GM18867 (cell line): ENCODE measurements around the gene CROCC.
"Not testable (repeated sequence)": the region's sequence is repeated elsewhere in the genome, so short reads cannot be mapped to it uniquely, and the experiment has no call there.

Experiments
- ATAC-seq: cut with Tn5 transposase; IDR thresholded peaks from one replicate; pipeline ENCODE4 v1.9.1; 2021; ENCODE audit warnings: mild to moderate bottlenecking, moderate library complexity; ENCODE audit not compliant: unreplicated experiment

The CROCC gene

GRCh38 chr1:16921391-16922185 is at the start of gene CROCC:
Gene CROCC (plus strand): TSS chr1:16921931. CDS start chr1:16922019, 88 bp downstream.
- no peak for ATAC-seq

GRCh38 chr1:16872152-16873075 is 49.3 kb upstream of the CROCC start:
- not testable (repeated sequence) for ATAC-seq

DNA sequence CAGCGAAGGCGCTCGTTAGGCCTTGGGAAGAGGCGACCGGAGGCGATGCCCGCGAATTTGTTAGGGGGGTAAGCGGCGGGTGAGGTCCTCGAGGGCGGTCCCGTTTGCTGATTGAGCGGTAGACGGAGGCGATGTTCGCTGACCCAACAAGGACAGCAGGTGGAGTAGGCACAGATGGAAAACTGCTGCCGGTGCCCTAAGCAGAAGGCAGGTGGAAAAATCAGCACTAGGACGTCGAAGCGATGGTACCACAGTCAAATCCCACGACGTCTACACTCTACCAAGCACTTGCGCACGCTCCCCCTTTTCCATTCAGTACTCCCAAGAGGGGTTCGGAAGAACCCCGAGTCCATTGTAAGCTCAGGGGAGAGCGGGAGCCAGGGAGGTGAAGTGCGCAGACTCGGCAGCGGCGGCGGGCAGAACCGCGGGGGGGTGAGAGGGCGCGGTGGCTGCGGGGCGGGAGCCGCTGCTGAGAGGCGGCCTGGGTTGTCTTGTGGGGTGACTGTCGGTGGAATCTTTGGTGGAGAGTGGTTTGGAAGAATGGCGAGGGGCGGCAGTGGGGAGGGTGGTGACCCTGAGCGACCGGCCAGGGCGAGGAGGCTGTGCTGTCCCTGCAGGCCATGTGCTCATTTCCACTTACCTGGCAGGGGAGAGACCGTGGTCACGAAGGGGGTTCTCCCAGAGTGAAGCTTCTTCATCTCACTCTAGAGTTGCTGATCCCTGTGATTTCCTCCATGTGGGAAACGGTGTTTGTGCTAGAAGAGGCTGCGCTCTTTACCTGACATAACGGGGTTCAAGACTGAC is 48.5 kb upstream of the CROCC start:
- ATAC-seq = not testable (repeated sequence)

DNA sequence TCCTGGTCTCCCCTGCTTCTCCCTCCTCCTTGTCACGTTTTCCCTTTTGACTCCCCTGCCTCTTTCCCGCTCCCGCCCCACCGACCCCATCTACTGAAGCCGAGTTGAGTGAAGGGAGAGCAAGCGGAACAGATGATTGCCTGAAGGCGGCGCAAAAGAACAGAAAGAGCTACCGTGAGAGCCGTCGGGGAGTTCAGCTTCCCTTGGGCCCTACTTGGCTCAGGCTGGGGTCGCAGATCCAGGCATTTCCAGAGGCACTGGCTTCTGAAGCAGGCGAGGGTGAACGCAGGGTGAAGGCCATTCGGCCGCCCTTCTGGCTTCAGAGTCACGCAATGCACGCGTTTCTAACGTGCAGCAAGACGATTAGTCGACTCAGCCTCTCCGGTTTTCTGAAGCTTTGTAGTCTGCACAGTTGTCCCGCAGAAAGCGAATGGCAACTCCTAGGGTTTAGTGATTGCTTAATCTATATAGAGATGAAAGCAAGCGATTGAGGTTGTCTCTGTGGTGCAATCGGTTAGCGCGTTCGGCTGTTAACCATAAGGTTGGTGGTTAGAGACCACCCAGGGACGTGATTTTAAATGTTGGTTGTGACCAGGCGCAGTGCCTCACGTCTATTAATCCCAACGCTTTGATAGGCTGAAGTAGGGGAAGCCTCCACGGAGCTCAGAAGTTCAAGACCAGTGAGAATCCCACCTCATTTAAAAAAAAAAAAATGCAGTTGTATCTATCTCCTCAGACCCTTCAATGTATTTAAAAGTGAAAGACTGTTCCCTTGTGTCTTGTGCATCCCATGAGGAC is 46.6 kb upstream of the CROCC start:
- ATAC-seq = not testable (repeated sequence)

- not testable (repeated sequence) for ATAC-seq
Observed at GRCh38 chr1:16881742-16882141, 40.0 kb upstream of the CROCC start.

DNA sequence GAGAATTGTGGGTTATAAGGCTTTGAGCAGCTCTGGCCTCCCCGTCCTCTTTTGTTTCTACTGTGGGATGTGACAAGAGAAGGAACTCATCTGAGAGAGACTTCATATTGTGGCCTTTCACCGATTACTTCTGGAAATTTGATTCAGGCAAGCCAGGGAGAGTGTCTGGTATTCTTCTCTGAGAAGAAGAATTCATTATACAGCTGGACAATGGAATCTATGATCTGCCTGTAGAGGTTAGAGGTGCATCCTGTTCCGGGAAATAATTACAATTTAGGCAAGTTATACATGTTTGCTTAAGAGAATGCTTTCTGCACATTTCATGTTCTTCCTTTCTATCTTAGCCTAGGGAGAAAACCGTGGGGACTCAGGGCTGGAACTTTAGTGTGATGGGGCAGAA is 38.7 kb upstream of the CROCC start:
- ATAC-seq = no peak

DNA sequence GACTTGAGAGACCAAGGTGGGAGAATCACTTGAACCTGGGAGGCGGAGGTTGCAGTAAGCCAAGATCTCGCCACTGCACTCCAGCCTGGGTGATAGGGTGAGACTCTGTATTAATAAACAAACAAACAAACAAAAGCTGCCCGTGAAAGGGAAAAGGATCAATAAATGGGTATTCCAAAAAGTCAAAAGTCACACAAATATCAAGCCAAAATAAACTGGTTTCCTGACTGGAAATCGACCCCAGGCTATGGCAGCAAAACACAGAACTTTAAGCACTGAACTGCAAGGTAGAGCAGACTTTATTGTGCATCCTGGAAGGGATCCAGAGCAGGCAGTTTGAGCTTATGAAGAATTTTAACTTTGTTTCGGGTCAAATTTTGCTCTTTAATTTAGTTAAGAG is 37.2 kb upstream of the CROCC start:
- ATAC-seq = not testable (repeated sequence)

- ATAC-seq = no peak
Observed at GRCh38 chr1:16886860-16887605, 34.7 kb upstream of the CROCC start.

DNA sequence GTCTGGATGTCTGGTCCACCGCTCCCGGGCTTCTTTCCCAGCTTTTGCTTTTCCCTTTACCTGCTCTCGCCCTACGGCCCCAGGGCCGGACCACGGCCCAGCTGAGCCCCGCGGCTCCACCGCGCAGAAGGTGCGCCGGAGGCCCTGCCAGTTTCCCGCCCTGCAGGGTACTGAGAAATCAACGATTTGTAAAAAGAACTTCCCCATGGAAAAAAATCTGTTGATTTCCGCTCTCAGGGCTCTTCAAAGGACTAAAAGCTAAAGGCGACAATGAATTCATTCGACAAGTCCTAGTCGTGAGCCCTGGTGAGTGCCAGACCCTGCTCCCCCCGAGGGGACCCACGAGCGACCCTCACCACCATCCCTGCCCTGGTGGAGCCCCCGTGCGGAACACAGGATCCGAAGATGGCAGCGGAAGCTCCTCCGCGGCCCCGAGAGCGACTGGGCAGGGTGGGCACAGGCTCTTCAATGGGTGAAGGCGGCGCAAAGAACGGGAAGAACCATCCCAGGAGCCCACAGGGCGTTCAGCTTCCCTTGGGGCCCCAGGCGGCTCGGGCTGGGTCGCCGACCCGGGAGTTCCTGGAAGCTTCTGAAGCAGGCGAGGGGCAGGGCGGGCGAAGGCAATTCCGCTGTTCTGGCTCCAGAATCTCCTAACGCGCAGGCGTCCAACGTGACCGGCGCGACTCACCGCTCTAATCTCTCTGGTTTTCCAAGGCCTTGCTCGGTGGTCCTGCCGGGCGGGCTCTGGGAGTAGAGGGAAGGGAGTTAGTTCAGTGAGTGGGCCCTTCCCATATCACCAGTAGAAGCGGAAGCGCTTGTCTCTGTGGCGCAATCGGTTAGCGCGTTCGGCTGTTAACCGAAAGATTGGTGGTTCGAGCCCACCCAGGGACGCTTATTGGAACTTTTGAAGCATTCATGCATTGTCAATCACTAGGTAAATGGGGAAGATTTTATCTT is 32.6 kb upstream of the CROCC start:
- ATAC-seq = no peak

- ATAC-seq = not testable (repeated sequence)
Observed at GRCh38 chr1:16890539-16891021, 31.2 kb upstream of the CROCC start.

DNA sequence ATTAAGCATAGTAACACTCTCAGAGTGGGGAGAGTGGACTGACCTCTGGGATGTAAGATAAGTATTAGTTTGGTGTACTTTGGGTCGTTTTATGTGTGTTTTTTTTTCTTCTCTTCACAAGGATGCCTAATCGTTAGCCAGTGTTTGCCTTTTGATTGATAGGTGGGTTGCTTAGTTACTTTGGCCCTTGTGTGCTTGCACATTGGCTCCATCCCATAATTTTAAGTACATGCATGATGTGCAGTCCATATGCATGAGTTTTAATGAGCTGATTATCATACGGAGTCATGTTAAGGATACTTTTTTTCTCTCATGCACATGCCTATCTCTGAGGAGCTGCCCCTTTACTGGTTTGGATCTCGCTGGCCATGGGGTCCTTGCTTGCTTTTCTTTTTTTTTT is 30.7 kb upstream of the CROCC start:
- ATAC-seq = not testable (repeated sequence)

DNA sequence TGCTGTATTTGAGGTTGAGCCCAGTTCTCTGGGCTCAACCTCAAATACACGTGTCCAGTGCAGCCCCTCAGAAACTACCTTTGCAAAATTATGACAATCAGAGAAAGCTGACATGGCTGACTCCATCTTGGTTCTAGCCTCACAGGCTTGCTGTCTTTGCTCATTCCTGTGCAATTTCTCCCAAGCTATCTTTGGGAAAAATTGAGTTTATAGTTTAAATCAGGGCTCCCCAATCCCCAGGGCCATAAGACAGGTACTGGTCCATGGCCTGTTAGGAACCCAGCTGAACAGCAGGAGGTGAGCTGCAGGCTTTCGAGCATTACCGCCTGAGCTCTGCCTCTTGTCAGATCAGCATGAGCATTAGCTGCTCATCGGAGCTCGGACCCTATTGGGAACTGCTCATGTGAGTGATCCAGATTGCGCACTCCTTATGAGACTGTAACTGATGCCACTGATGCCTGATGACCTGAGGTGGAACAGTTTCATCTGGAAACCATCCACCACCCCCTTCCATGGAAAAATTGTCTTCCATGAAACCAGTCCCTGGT is 28.7 kb upstream of the CROCC start:
- not testable (repeated sequence) for ATAC-seq

- not testable (repeated sequence) for ATAC-seq
Observed at GRCh38 chr1:16893796-16894195, 27.9 kb upstream of the CROCC start.

- ATAC-seq = not testable (repeated sequence)
Observed at GRCh38 chr1:16894338-16894737, 27.4 kb upstream of the CROCC start.

DNA sequence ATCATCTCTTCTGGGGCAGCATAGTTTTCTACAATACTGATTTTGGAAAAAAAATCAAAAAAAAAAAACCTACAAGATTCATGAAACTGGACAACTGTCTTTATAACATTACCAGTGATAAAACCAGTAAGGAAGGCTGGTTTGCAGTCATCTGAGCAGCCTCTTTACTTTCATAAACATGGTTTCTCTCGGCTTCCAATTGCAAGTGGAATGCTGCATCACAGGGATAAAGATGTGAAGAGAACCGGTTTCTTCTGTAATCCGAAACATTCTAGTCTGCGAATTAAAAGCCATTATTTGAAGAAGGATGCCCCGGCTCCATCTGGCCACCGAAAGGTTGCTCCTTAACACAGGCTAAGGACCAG is 26.5 kb upstream of the CROCC start:
- not testable (repeated sequence) for ATAC-seq

GRCh38 chr1:16895598-16896315 is 26.0 kb upstream of the CROCC start, which contains the start of gene RNU1-2:
Gene RNU1-2 (plus strand): TSS chr1:16895980.
- ATAC-seq = peak; percentile 98
